Esophagus muscularis mucosa (tissue), 4 donors: ENCODE results near the gene SRGAP3. TPM values are rescaled to one million over a fixed set of nuclear protein-coding genes. Genes with fewer than 3 reads are reported as not detected.

ENCODE experiments used
- DNase-seq: peaks from one replicate; pipeline ENCODE4 v3.0.0-alpha.2; 2017; ENCODE audit errors: extremely low spot score
- H3K27ac ChIP-seq, 4 donors: fragments of 200-600 bp; sonication (generic); replicated peaks in 1 of 4; 1 replicate in 3 of 4; 2 replicates in 1 of 4; pipeline ENCODE4 v1.5.1; 2016 to 2019; ENCODE audit warnings: mild to moderate bottlenecking in 1 of 4
- H3K27me3 ChIP-seq, 4 donors: fragments of 200-600 bp; sonication (generic); one replicate each; pipeline versions ENCODE4 v1.5.1 to v1.6.0; 2016 to 2019
- H3K36me3 ChIP-seq, 4 donors: fragments of 200-600 bp; sonication (generic); one replicate each; pipeline ENCODE4 v1.5.1; 2016 to 2019
- H3K4me1 ChIP-seq, 4 donors: fragments of 200-600 bp; sonication (generic); one replicate each; pipeline ENCODE4 v1.5.1; 2016 to 2019
- H3K4me3 ChIP-seq, 4 donors: fragments of 200-600 bp; sonication (generic); 1 replicate in 2 of 4; 2 replicates in 2 of 4; pipeline ENCODE4 v1.5.1; 2016 to 2019; ENCODE audit warnings: mild to moderate bottlenecking in 4 of 4, moderate library complexity in 1 of 4
- H3K9me3 ChIP-seq, 4 donors: fragments of 200-600 bp; sonication (generic); 1 replicate in 3 of 4; 2 replicates in 1 of 4; pipeline ENCODE4 v1.5.1; 2016 to 2019
- CTCF ChIP-seq, 3 experiments: fragments of 200-600 bp in 2 of 3; fragments of 450-650 bp in 1 of 3; sonication (generic) in 2 of 3; IDR thresholded peaks; one replicate each; pipeline ENCODE4 v1.5.1; 2017 to 2019; ENCODE audit warnings: antibody characterized with exemption in 3 of 3, mild to moderate bottlenecking in 2 of 3, moderate library complexity in 1 of 3
- EP300 ChIP-seq: sonication (generic); formaldehyde crosslinking; IDR thresholded peaks from one replicate; pipeline ENCODE4 v1.6.1; 2017; ENCODE audit warnings: antibody characterized with exemption
- POLR2A ChIP-seq: fragments of 450-650 bp; IDR thresholded peaks from one replicate; pipeline ENCODE4 v1.6.1; 2017; ENCODE audit warnings: antibody characterized with exemption, moderate library complexity, mild to moderate bottlenecking, low read depth
- POLR2AphosphoS5 ChIP-seq, 2 donors: sonication (generic); formaldehyde crosslinking; IDR thresholded peaks; one replicate each; pipeline ENCODE4 v1.6.1; 2017; ENCODE audit warnings: antibody characterized with exemption in 2 of 2
- WGBS: methylation state at CpG from one replicate; pipeline ENCODE4 v1.1.5; 2018; 5-methylcytosine and 5-hydroxymethylcytosine counted together
- intact Hi-C: fragments of 100-400 bp; cut with DNase I; formaldehyde crosslinking; loops from one replicate; pipeline ENCODE4 v1.15.1; 2023
- total RNA-seq, 4 donors: library from RNA; depleted of rRNA; stranded (reverse); fragments of >200 nt; gene quantifications; one replicate each; pipeline versions ENCODE4 v1.1.0 to v1.2.1, GENCODE V29; 2016

Gene SRGAP3
- total RNA-seq, 4 donors from 2014 or later, result 2.4 to 8.6 (median 3.1) TPM

- intact Hi-C loops, result no loop called here
- WGBS, result 62% methylated on average over 1 of the region's 1 CpG
- Histone ChIP-seq H3K9me3 (no peaks in the 10 kb centered on the region), H3K36me3 (no peaks in the 10 kb centered on the region), H3K4me1 (peaks cover 0 to 15% (median 12%) of the 10 kb centered on the region in 4 donors), H3K27me3 (no peaks in the 10 kb centered on the region), H3K4me3 (no peak overlapping the region), H3K27ac (no peak overlapping the region)
- no peak for DNase-seq
- TF ChIP-seq POLR2A (no peak), CTCF (IDR thresholded peaks at IDR 0.05) (no peak), POLR2AphosphoS5 (IDR thresholded peaks at IDR 0.05) (no peak), EP300 (no peak)
Observed at GRCh38 chr3:9156604-9157003, 92.8 kb downstream of the SRGAP3 start.

GRCh38 chr3:9155028-9155427 lies 94.4 kb downstream of the SRGAP3 start:
- peaks cover 0 to 15% (median 12%) of the 10 kb centered on the region in 4 donors for H3K4me1 ChIP-seq
- peaks cover 0 to 9% (median 0%) of the 10 kb centered on the region in 4 donors for H3K9me3 ChIP-seq
- WGBS, result 35% methylated on average over 4 of the region's 4 CpGs
- no peak overlapping the region for H3K27ac ChIP-seq
- TF ChIP-seq POLR2A (no peak), EP300 (no peak), CTCF (IDR thresholded peaks at IDR 0.05) (no peak), POLR2AphosphoS5 (IDR thresholded peaks at IDR 0.05) (no peak)
- no peaks in the 10 kb centered on the region for H3K27me3 ChIP-seq
- H3K4me3 ChIP-seq, result no peak overlapping the region
- intact Hi-C loops, result no loop called here
- no peak for DNase-seq
- H3K36me3 ChIP-seq, result no peaks in the 10 kb centered on the region

- H3K36me3 ChIP-seq, result no peaks in the 10 kb centered on the region
- H3K4me1 ChIP-seq, result peaks cover 0 to 15% (median 12%) of the 10 kb centered on the region in 4 donors
- WGBS, result 47% methylated on average over 13 of the region's 14 CpGs
- H3K27ac ChIP-seq, result peak overlapping the region in 1 of 4 donors; percentile 22
- no peak overlapping the region for H3K4me3 ChIP-seq
- H3K9me3 ChIP-seq, result peaks cover 0 to 9% (median 0%) of the 10 kb centered on the region in 4 donors
- intact Hi-C loops, result no loop called here
- no peak for DNase-seq
- no peaks in the 10 kb centered on the region for H3K27me3 ChIP-seq
- TF ChIP-seq CTCF (IDR thresholded peaks at IDR 0.05) (no peak), POLR2A (no peak), POLR2AphosphoS5 (IDR thresholded peaks at IDR 0.05) (peak in 1 of 2 donors; percentile 31)
Observed at GRCh38 chr3:9153904-9154619, 95.4 kb downstream of the SRGAP3 start.

GRCh38 chr3:9151240-9151639 lies 98.2 kb downstream of the SRGAP3 start:
- H3K9me3 ChIP-seq, result peaks cover 0 to 9% (median 0%) of the 10 kb centered on the region in 4 donors
- no peaks in the 10 kb centered on the region for H3K36me3 ChIP-seq
- no peak for DNase-seq
- peaks cover 0 to 18% (median 12%) of the 10 kb centered on the region in 4 donors for H3K4me1 ChIP-seq
- H3K4me3 ChIP-seq, result no peak overlapping the region
- H3K27ac ChIP-seq, result no peak overlapping the region
- intact Hi-C loops, result no loop called here
- 69% methylated on average over 8 of the region's 8 CpGs for WGBS
- H3K27me3 ChIP-seq, result no peaks in the 10 kb centered on the region
- TF ChIP-seq EP300 (no peak), POLR2A (no peak), CTCF (IDR thresholded peaks at IDR 0.05) (no peak), POLR2AphosphoS5 (IDR thresholded peaks at IDR 0.05) (no peak)

GRCh38 chr3:9149566-9149965 lies 99.9 kb downstream of the SRGAP3 start:
- TF ChIP-seq CTCF (IDR thresholded peaks at IDR 0.05) (no peak), EP300 (no peak), POLR2AphosphoS5 (IDR thresholded peaks at IDR 0.05) (no peak), POLR2A (no peak)
- WGBS, result 97% methylated on average over 4 of the region's 5 CpGs
- no peak overlapping the region for H3K4me3 ChIP-seq
- H3K27ac ChIP-seq, result no peak overlapping the region
- DNase-seq, result no peak
- H3K4me1 ChIP-seq, result peaks cover 0 to 13% (median 10%) of the 10 kb centered on the region in 4 donors
- no peaks in the 10 kb centered on the region for H3K36me3 ChIP-seq
- intact Hi-C loops, result no loop called here
- peaks cover 0 to 9% (median 0%) of the 10 kb centered on the region in 4 donors for H3K9me3 ChIP-seq
- H3K27me3 ChIP-seq, result no peaks in the 10 kb centered on the region
